H9 (cell line): ENCODE results near the gene PROX2. TPM values are rescaled to one million over a fixed set of nuclear protein-coding genes. Genes with fewer than 3 reads are reported as not detected.

Experiments used
- DNase-seq: peaks from one replicate; pipeline ENCODE4 v3.0.0-alpha.2; 2017
- H2AFZ ChIP-seq: one replicate; pipeline ENCODE4 v1.6.1; 2013; ENCODE audit warnings: mild to moderate bottlenecking, low read length, control low read depth, moderate library complexity
- H2AK5ac ChIP-seq: 2 replicates; pipeline ENCODE4 v1.6.1; 2013; ENCODE audit warnings: low read length, control low read depth, mixed read lengths; ENCODE audit not compliant: insufficient read length
- H2BK120ac ChIP-seq: one replicate; pipeline ENCODE4 v1.6.1; 2013; ENCODE audit warnings: low read depth, mild to moderate bottlenecking, low read length, control low read depth, inconsistent platforms; ENCODE audit not compliant: poor library complexity, severe bottlenecking
- H2BK12ac ChIP-seq: 2 replicates; pipeline ENCODE4 v1.6.1; 2013; ENCODE audit warnings: low read length, control low read depth, mixed read lengths, low read depth; ENCODE audit not compliant: insufficient read length
- H2BK15ac ChIP-seq: 2 replicates; pipeline ENCODE4 v1.6.1; 2013; ENCODE audit warnings: low read depth, low read length, control low read depth
- H2BK20ac ChIP-seq: one replicate; pipeline ENCODE4 v1.6.1; 2013; ENCODE audit warnings: low read depth, mild to moderate bottlenecking, low read length, control low read depth, inconsistent platforms; ENCODE audit not compliant: poor library complexity, severe bottlenecking
- H2BK5ac ChIP-seq: 2 replicates; pipeline ENCODE4 v1.6.1; 2013; ENCODE audit warnings: low read length, control low read depth, mixed read lengths; ENCODE audit not compliant: insufficient read length
- H3K14ac ChIP-seq: 2 replicates; pipeline ENCODE4 v1.6.1; 2013; ENCODE audit warnings: low read length, control low read depth; ENCODE audit not compliant: insufficient read depth
- H3K18ac ChIP-seq: 2 replicates; pipeline ENCODE4 v1.6.1; 2013; ENCODE audit warnings: low read depth, mild to moderate bottlenecking, mixed read lengths, low read length, control low read depth; ENCODE audit not compliant: insufficient read length
- H3K23ac ChIP-seq: 2 replicates; pipeline ENCODE4 v1.6.1; 2013; ENCODE audit warnings: low read length, control low read depth, mixed read lengths, low read depth; ENCODE audit not compliant: insufficient read length
- H3K23me2 ChIP-seq: 2 replicates; pipeline ENCODE4 v1.6.1; 2013; ENCODE audit warnings: low read depth, mild to moderate bottlenecking, mixed read lengths, low read length, control low read depth; ENCODE audit not compliant: insufficient read length, poor library complexity, severe bottlenecking
- H3K27ac ChIP-seq: 2 replicates; pipeline ENCODE4 v1.5.1; 2013; ENCODE audit warnings: low read length, control low read depth, mixed read lengths, low read depth; ENCODE audit not compliant: insufficient read length
- H3K27me3 ChIP-seq: 2 replicates; pipeline ENCODE4 v1.6.1; 2013; ENCODE audit warnings: low read length, control low read depth, inconsistent platforms; ENCODE audit not compliant: insufficient read depth
- H3K4ac ChIP-seq: 2 replicates; pipeline ENCODE4 v1.6.1; 2013; ENCODE audit warnings: low read depth, mild to moderate bottlenecking, control low read depth, inconsistent platforms, low read length, moderate library complexity
- H3K4me1 ChIP-seq: 2 replicates; pipeline ENCODE4 v1.6.1; 2013; ENCODE audit warnings: low read length, control low read depth, inconsistent platforms; ENCODE audit not compliant: insufficient read depth
- H3K4me2 ChIP-seq: 2 replicates; pipeline ENCODE4 v1.6.1; 2013; ENCODE audit warnings: low read length, control low read depth, mixed read lengths; ENCODE audit not compliant: insufficient read length, insufficient read depth
- H3K56ac ChIP-seq: 2 replicates; pipeline ENCODE4 v1.6.1; 2013; ENCODE audit warnings: low read depth, mild to moderate bottlenecking, mixed read lengths, low read length, control low read depth; ENCODE audit not compliant: insufficient read length
- H3K79me1 ChIP-seq: 2 replicates; pipeline ENCODE4 v1.6.1; 2013; ENCODE audit warnings: low read depth, mild to moderate bottlenecking, moderate library complexity, low read length, control low read depth, inconsistent platforms; ENCODE audit not compliant: insufficient read depth, poor library complexity, severe bottlenecking
- H3K79me2 ChIP-seq: 2 replicates; pipeline ENCODE4 v1.6.1; 2013; ENCODE audit warnings: low read length, control low read depth, inconsistent platforms; ENCODE audit not compliant: insufficient read depth
- H3K9ac ChIP-seq: 2 replicates; pipeline ENCODE4 v1.6.1; 2013; ENCODE audit warnings: low read length, control low read depth, mixed read lengths; ENCODE audit not compliant: insufficient read length; ENCODE audit errors: extremely low read depth
- H3K9me3 ChIP-seq: one replicate; pipeline ENCODE4 v1.6.1; 2013; ENCODE audit warnings: low read depth, low read length, inconsistent platforms; ENCODE audit not compliant: control insufficient read depth
- H3T11ph ChIP-seq: one replicate; pipeline ENCODE4 v1.6.1; 2013; ENCODE audit warnings: mild to moderate bottlenecking, low read length, control low read depth, inconsistent platforms
- H4K20me1 ChIP-seq: one replicate; pipeline ENCODE4 v1.6.1; 2013; ENCODE audit not compliant: control insufficient read depth, insufficient read length, insufficient read depth
- H4K5ac ChIP-seq: 2 replicates; pipeline ENCODE4 v1.6.1; 2013; ENCODE audit warnings: low read depth, mild to moderate bottlenecking, mixed read lengths, low read length, control low read depth; ENCODE audit not compliant: insufficient read length
- H4K8ac ChIP-seq: replicated peaks from 2 replicates; pipeline ENCODE4 v1.6.1; 2013; ENCODE audit warnings: low read length, control low read depth, mixed read lengths, low read depth; ENCODE audit not compliant: insufficient read length
- H4K91ac ChIP-seq: 2 replicates; pipeline ENCODE4 v1.6.1; 2013; ENCODE audit warnings: low read depth, mild to moderate bottlenecking, moderate library complexity, mixed read lengths, low read length, control low read depth; ENCODE audit not compliant: insufficient read length
- H3K27ac Mint-ChIP-seq, 3 experiments: 2 replicates in 2 of 3; 3 replicates in 1 of 3; pipeline ENCODE4 v1.8.0; 2020 to 2021; ENCODE audit warnings: mixed read lengths in 3 of 3, mild to moderate bottlenecking in 1 of 3, moderate library complexity in 1 of 3
- H3K27me3 Mint-ChIP-seq: 2 replicates; pipeline ENCODE4 v1.8.0; 2021; ENCODE audit warnings: low read depth, mild to moderate bottlenecking, moderate library complexity, mixed read lengths
- H3K36me3 Mint-ChIP-seq, 3 experiments: 2 replicates in 2 of 3; 3 replicates in 1 of 3; pipeline ENCODE4 v1.8.0; 2020 to 2021; ENCODE audit warnings: low read depth in 3 of 3, mixed read lengths in 3 of 3; ENCODE audit not compliant: insufficient read depth in 1 of 3
- H3K4me1 Mint-ChIP-seq, 2 experiments: 2 replicates each; pipeline ENCODE4 v1.8.0; 2020; ENCODE audit warnings: mixed read lengths in 2 of 2
- H3K4me3 Mint-ChIP-seq, 2 experiments: 2 replicates in 1 of 2; 3 replicates in 1 of 2; pipeline ENCODE4 v1.8.0; 2020 to 2021; ENCODE audit warnings: mild to moderate bottlenecking in 2 of 2, mixed read lengths in 2 of 2, moderate library complexity in 1 of 2
- H3K9me3 Mint-ChIP-seq, 2 experiments: 2 replicates in 1 of 2; 3 replicates in 1 of 2; pipeline ENCODE4 v1.8.0; 2020; ENCODE audit warnings: mild to moderate bottlenecking in 2 of 2, mixed read lengths in 2 of 2, moderate library complexity in 1 of 2
- CTCF ChIP-seq: fragments of 200-600 bp; sonication (generic); conservative IDR thresholded peaks from 3 replicates; pipeline ENCODE4 v1.8.0; 2021; ENCODE audit warnings: antibody characterized with exemption, mild to moderate bottlenecking
- WGBS: extraction: QIAGEN DNeasy Blood & Tissue Kit; methylation state at CpG from one replicate; pipeline ENCODE4 v1.1.7; 2013; ENCODE audit warnings: missing lambda C conversion rate, low lambda C conversion rate, mixed read lengths; ENCODE audit not compliant: insufficient read length; ENCODE audit errors: extremely low coverage; 5-methylcytosine and 5-hydroxymethylcytosine counted together
- total RNA-seq: library from RNA; stranded (reverse); gene quantifications from 2 replicates; pipeline ENCODE4 v1.2.1, GENCODE V29; 2021

The PROX2 gene
- total RNA-seq, 1 experiment from 2014 or later = not detected

DNA sequence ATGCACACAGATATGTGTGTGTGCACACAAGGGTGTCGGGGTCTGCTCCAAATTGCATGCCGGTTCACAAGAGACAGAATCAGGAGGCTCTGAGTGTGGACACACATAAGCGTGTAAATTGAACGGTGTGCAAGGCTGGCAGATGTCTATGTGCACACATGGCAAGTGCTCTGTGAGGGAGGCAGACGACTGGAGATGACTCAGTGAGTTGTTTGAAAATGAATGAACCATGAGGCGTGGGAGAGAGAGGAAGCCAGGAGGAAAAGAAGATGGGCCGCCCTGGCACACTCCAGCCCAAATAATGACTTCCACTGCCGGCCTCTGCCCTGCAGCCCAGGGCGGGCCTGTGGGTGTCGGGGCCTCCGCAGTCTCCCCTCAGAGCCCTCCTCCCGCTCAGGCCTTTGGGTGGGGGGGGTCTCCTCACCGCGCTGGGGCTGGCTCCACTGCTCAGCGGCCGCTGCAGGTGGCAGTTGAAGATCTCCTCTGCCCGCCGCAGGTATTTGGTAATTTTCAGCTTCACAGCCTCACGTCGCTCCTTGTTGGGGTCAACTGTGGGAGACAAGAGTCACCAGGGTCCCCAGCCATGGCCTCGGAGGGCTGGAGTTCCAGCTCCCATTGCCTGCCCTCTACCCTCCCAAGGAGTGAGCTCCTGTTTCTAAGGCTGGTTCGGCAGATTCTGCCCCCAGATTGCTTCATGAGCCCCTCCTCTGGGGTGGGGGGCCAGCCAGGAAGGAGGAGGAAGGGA lies 43.6 kb upstream of the PROX2 start:
- Histone ChIP-seq H3K27ac (no peak overlapping the region), H3K4ac (no peak overlapping the region), H3K18ac (no peak overlapping the region), H4K5ac (no peak overlapping the region), H3K56ac (no peak overlapping the region), H3K14ac (no peak overlapping the region), H3K4me2 (no peak overlapping the region), H2AFZ (no peak overlapping the region), H3K4me1 (no peaks in the 10 kb centered on the region; the same call in 1 of the 2 replicates), H4K91ac (no peak overlapping the region), H3K79me2 (no peaks in the 10 kb centered on the region), H2BK120ac (no peak overlapping the region), H2AK5ac (no peak overlapping the region), H3K23ac (no peak overlapping the region), H3K9ac (no peak overlapping the region), H4K8ac (no peak overlapping the region), H2BK20ac (no peak overlapping the region), H3K27me3 (no peaks in the 10 kb centered on the region), H2BK15ac (no peak overlapping the region), H3K79me1 (no peaks in the 10 kb centered on the region), H2BK12ac (no peak overlapping the region), H3K23me2 (peaks cover 4% of the 10 kb centered on the region), H3T11ph (no peak overlapping the region), H2BK5ac (no peak overlapping the region), H3K9me3 (no peaks in the 10 kb centered on the region), H4K20me1 (no peaks in the 10 kb centered on the region)
- no peak for DNase-seq
- Mint-ChIP-seq H3K9me3 (no peaks in the 10 kb centered on the region), H3K27ac (no peak overlapping the region), H3K36me3 (peaks cover 0 to 6% (median 0%) of the 10 kb centered on the region in 3 experiments; a peak in 2 of 7 replicates), H3K4me3 (no peak overlapping the region), H3K4me1 (peaks cover 6 to 7% of the 10 kb centered on the region in 2 experiments; a peak in 3 of 4 replicates), H3K27me3 (peaks cover 6% of the 10 kb centered on the region)
- no CpG with 5 or more reads among the region's 22 CpGs for WGBS
- TF ChIP-seq CTCF = no peak
